SJCRH30 (cell line): ENCODE measurements around the gene LONRF3. TPM values are rescaled to one million over a fixed set of nuclear protein-coding genes. Genes with fewer than 3 reads are reported as not detected.
"Not testable (repeated sequence)": the region's sequence is repeated elsewhere in the genome, so short reads cannot be mapped to it uniquely, and the experiment has no call there.

ENCODE experiments used
- DNase-seq, 2 experiments: peaks; one replicate each; pipeline ENCODE4 v3.0.0-alpha.2; 2015 to 2020
- H3K27ac ChIP-seq: fragments of 250-450 bp; sonication (Bioruptor Pico); 2 replicates; pipeline ENCODE4 v1.5.1; 2020; ENCODE audit warnings: mild to moderate bottlenecking, moderate library complexity
- H3K27me3 ChIP-seq: fragments of 250-450 bp; sonication (Bioruptor Pico); 2 replicates; pipeline ENCODE4 v1.5.1; 2020; ENCODE audit warnings: mild to moderate bottlenecking, moderate library complexity
- H3K36me3 ChIP-seq: fragments of 250-450 bp; sonication (Bioruptor Pico); 2 replicates; pipeline ENCODE4 v1.5.1; 2020; ENCODE audit warnings: mild to moderate bottlenecking, moderate library complexity
- H3K4me1 ChIP-seq: fragments of 250-450 bp; sonication (Bioruptor Pico); 2 replicates; pipeline ENCODE4 v1.5.1; 2020; ENCODE audit warnings: mild to moderate bottlenecking, moderate library complexity
- H3K4me3 ChIP-seq: fragments of 250-450 bp; sonication (Bioruptor Pico); 2 replicates; pipeline ENCODE4 v1.5.1; 2020; ENCODE audit warnings: mild to moderate bottlenecking, moderate library complexity
- H3K9me3 ChIP-seq: fragments of 250-450 bp; sonication (Bioruptor Pico); replicated peaks from 2 replicates; pipeline ENCODE4 v1.5.1; 2020; ENCODE audit warnings: mild to moderate bottlenecking, moderate library complexity
- total RNA-seq: library from RNA; depleted of rRNA; stranded (reverse); fragments of >200 nt; shearing (Covaris generic); gene quantifications from 2 replicates; pipeline ENCODE4 v1.2.3, GENCODE V29; 2014

Gene LONRF3
- total RNA-seq, 1 experiment from 2014 or later = 22.9 TPM

- H3K4me3 ChIP-seq = peak overlapping the region; percentile 78
- no peaks in the 10 kb centered on the region for H3K27me3 ChIP-seq
- peak; percentile 87 to 90 for DNase-seq
Measured at GRCh38 chrX:118974908-118975671, 672 bp downstream of the LONRF3 start.

GRCh38 chrX:118975831-118976598 is 1.6 kb downstream of the LONRF3 start:
- DNase-seq = peak; percentile 76 to 80

More at GRCh38 chrX:118974908-118975671, 672 bp downstream of the LONRF3 start:
- Histone ChIP-seq H3K4me1 (no peaks in the 10 kb centered on the region; the same call in 1 of the 2 replicates), H3K27ac (peak overlapping the region; percentile 89), H3K9me3 (no peaks in the 10 kb centered on the region), H3K36me3 (peaks cover 9% of the 10 kb centered on the region)

GRCh38 chrX:118976599-118977340 is 2.4 kb downstream of the LONRF3 start:
- peaks cover 20% of the 10 kb centered on the region for H3K36me3 ChIP-seq
- no peaks in the 10 kb centered on the region for H3K9me3 ChIP-seq
- peak overlapping the region; percentile 89 for H3K27ac ChIP-seq
- no peaks in the 10 kb centered on the region for H3K27me3 ChIP-seq
- peak overlapping the region; percentile 78 for H3K4me3 ChIP-seq
- peak; percentile 72 to 74 for DNase-seq
- H3K4me1 ChIP-seq = no peaks in the 10 kb centered on the region; the same call in 1 of the 2 replicates

More at GRCh38 chrX:118975831-118976598, 1.6 kb downstream of the LONRF3 start:
- H3K36me3 ChIP-seq = peaks cover 18% of the 10 kb centered on the region
- H3K27ac ChIP-seq = peak overlapping the region; percentile 89
- H3K9me3 ChIP-seq = no peaks in the 10 kb centered on the region
- H3K4me1 ChIP-seq = no peaks in the 10 kb centered on the region; the same call in 1 of the 2 replicates
- H3K4me3 ChIP-seq = peak overlapping the region; percentile 78
- no peaks in the 10 kb centered on the region for H3K27me3 ChIP-seq

- no peak for DNase-seq
- Histone ChIP-seq H3K36me3 (peaks cover 26% of the 10 kb centered on the region), H3K27ac (no peak overlapping the region), H3K27me3 (no peaks in the 10 kb centered on the region), H3K4me3 (no peak overlapping the region), H3K9me3 (no peaks in the 10 kb centered on the region), H3K4me1 (no peaks in the 10 kb centered on the region; the same call in 1 of the 2 replicates)
Measured at GRCh38 chrX:118977424-118977823, 3.0 kb downstream of the LONRF3 start.

GRCh38 chrX:118978451-118978850 is 4.0 kb downstream of the LONRF3 start:
- Histone ChIP-seq H3K36me3 (peaks cover 35% of the 10 kb centered on the region), H3K27me3 (no peaks in the 10 kb centered on the region), H3K27ac (no peak overlapping the region), H3K4me1 (no peaks in the 10 kb centered on the region; the same call in 1 of the 2 replicates), H3K9me3 (no peaks in the 10 kb centered on the region), H3K4me3 (no peak overlapping the region)
- DNase-seq = no peak

GRCh38 chrX:118980761-118981160 is 6.3 kb downstream of the LONRF3 start:
- Histone ChIP-seq H3K27me3 (no peaks in the 10 kb centered on the region), H3K9me3 (no peaks in the 10 kb centered on the region), H3K27ac (no peak overlapping the region), H3K36me3 (peaks cover 52% of the 10 kb centered on the region), H3K4me1 (no peaks in the 10 kb centered on the region; the same call in 1 of the 2 replicates), H3K4me3 (no peak overlapping the region)
- no peak for DNase-seq

GRCh38 chrX:118983513-118983912 is 9.1 kb downstream of the LONRF3 start:
- Histone ChIP-seq H3K27ac (no peak overlapping the region), H3K9me3 (no peaks in the 10 kb centered on the region), H3K4me3 (no peak overlapping the region), H3K36me3 (peaks cover 72% of the 10 kb centered on the region), H3K27me3 (no peaks in the 10 kb centered on the region), H3K4me1 (no peaks in the 10 kb centered on the region)
- DNase-seq = no peak

- H3K27ac ChIP-seq = no peak overlapping the region
- 0 out of 2 replicates have a peak, but pooled peaks cover 3% of the 10 kb centered on the region for H3K4me1 ChIP-seq
Measured at GRCh38 chrX:118988911-118989310, 14.5 kb downstream of the LONRF3 start.

GRCh38 chrX:118989886-118990285 is 15.5 kb downstream of the LONRF3 start:
- H3K9me3 ChIP-seq = no peaks in the 10 kb centered on the region
- peaks cover 85% of the 10 kb centered on the region for H3K36me3 ChIP-seq
- H3K27me3 ChIP-seq = no peaks in the 10 kb centered on the region
- DNase-seq = no peak
- no peak overlapping the region for H3K27ac ChIP-seq
- H3K4me3 ChIP-seq = no peak overlapping the region
- 0 out of 2 replicates have a peak, but pooled peaks cover 3% of the 10 kb centered on the region for H3K4me1 ChIP-seq

More at GRCh38 chrX:118988911-118989310, 14.5 kb downstream of the LONRF3 start:
- Histone ChIP-seq H3K4me3 (no peak overlapping the region), H3K36me3 (peaks cover 83% of the 10 kb centered on the region), H3K27me3 (no peaks in the 10 kb centered on the region), H3K9me3 (no peaks in the 10 kb centered on the region)
- DNase-seq = no peak

GRCh38 chrX:118990512-118991227 is 16.3 kb downstream of the LONRF3 start:
- no peak overlapping the region for H3K27ac ChIP-seq
- no peaks in the 10 kb centered on the region for H3K9me3 ChIP-seq
- no peaks in the 10 kb centered on the region for H3K27me3 ChIP-seq
- DNase-seq = no peak
- 0 out of 2 replicates have a peak, but pooled peaks cover 3% of the 10 kb centered on the region for H3K4me1 ChIP-seq
- H3K36me3 ChIP-seq = peaks cover 78% of the 10 kb centered on the region
- no peak overlapping the region for H3K4me3 ChIP-seq

GRCh38 chrX:118992441-118993121 is 18.2 kb downstream of the LONRF3 start:
- H3K27ac ChIP-seq, H3K9me3 ChIP-seq, H3K4me1 ChIP-seq, H3K27me3 ChIP-seq, H3K4me3 ChIP-seq: not testable (repeated sequence)
- peaks cover 70% of the 10 kb centered on the region for H3K36me3 ChIP-seq
- peak; percentile 22 to 32 for DNase-seq

- no peak for DNase-seq
- H3K9me3 ChIP-seq = no peaks in the 10 kb centered on the region
- no peak overlapping the region for H3K27ac ChIP-seq
- peaks cover 12% of the 10 kb centered on the region; the same call in 1 of the 2 replicates for H3K36me3 ChIP-seq
- no peak overlapping the region for H3K4me3 ChIP-seq
- H3K4me1 ChIP-seq = no peaks in the 10 kb centered on the region
- no peaks in the 10 kb centered on the region for H3K27me3 ChIP-seq
Measured at GRCh38 chrX:119003462-119003861, 29.0 kb downstream of the LONRF3 start.

GRCh38 chrX:119004920-119005524 is 30.6 kb downstream of the LONRF3 start:
- no peaks in the 10 kb centered on the region for H3K4me1 ChIP-seq
- H3K9me3 ChIP-seq = no peaks in the 10 kb centered on the region
- H3K4me3 ChIP-seq = no peak overlapping the region
- no peaks in the 10 kb centered on the region for H3K27me3 ChIP-seq
- no peak overlapping the region for H3K27ac ChIP-seq
- peaks cover 28% of the 10 kb centered on the region for H3K36me3 ChIP-seq
- DNase-seq = peak; percentile 57 to 78
